GM21717 (cell line): ENCODE results near the gene NLRX1.
A peak's percentile ranks its signal among the peaks of the same experiment; 100 is the strongest.
"Not testable (repeated sequence)": the region's sequence is repeated elsewhere in the genome, so short reads cannot be mapped to it uniquely, and the experiment has no call there.

ENCODE experiments used
- ATAC-seq: cut with Tn5 transposase; IDR thresholded peaks from one replicate; pipeline ENCODE4 v1.9.1; 2021; ENCODE audit warnings: mild to moderate bottlenecking, moderate library complexity; ENCODE audit not compliant: unreplicated experiment

NLRX1 gene, protein sequence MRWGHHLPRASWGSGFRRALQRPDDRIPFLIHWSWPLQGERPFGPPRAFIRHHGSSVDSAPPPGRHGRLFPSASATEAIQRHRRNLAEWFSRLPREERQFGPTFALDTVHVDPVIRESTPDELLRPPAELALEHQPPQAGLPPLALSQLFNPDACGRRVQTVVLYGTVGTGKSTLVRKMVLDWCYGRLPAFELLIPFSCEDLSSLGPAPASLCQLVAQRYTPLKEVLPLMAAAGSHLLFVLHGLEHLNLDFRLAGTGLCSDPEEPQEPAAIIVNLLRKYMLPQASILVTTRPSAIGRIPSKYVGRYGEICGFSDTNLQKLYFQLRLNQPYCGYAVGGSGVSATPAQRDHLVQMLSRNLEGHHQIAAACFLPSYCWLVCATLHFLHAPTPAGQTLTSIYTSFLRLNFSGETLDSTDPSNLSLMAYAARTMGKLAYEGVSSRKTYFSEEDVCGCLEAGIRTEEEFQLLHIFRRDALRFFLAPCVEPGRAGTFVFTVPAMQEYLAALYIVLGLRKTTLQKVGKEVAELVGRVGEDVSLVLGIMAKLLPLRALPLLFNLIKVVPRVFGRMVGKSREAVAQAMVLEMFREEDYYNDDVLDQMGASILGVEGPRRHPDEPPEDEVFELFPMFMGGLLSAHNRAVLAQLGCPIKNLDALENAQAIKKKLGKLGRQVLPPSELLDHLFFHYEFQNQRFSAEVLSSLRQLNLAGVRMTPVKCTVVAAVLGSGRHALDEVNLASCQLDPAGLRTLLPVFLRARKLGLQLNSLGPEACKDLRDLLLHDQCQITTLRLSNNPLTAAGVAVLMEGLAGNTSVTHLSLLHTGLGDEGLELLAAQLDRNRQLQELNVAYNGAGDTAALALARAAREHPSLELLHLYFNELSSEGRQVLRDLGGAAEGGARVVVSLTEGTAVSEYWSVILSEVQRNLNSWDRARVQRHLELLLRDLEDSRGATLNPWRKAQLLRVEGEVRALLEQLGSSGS

DNA sequence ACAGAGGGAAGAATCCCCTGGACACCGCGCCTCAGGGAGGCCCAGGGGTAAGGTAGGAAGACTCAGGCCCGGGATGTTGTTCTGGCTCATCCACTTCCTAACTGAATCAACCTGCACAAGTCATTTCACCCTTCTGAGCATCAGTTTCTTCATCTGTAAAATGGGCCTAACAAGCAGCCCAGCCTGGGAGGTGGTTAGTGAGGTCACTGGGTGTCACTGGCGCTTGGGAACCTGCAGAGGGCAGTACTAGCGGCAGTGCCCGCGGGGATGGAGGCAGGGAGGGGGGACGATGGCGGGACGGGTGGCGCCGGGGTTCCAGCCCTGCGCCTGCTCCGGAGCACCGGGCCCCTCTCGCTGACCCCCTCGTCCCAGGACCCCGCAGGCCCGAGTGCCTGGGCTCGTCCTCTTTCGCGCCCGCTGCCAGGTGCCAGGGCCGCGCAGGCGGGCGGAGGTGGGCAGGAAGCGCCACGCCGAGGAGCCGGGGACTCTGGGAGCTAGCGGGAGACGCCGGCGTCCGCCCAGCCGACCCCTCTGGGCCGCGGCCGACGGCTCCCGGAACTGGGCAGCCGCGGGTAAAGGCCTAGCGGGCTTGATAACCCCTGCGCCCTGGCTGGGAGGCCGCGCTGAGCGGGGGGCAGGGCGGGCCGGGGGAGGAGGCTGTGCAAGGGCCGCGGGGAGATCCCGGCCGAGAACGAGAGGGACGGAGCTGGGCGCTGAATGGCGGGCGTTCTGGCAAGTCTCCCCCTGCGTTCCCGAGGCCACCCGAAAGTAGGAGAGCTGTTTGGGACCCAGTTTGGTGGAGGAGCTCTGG lies at the start of gene NLRX1:
Gene NLRX1 (plus strand): TSS at position 255 of the 811 bp plus-strand sequence. CDS start 2,679 bp downstream, outside the sequence.
- ATAC-seq, result peak; percentile 85

DNA sequence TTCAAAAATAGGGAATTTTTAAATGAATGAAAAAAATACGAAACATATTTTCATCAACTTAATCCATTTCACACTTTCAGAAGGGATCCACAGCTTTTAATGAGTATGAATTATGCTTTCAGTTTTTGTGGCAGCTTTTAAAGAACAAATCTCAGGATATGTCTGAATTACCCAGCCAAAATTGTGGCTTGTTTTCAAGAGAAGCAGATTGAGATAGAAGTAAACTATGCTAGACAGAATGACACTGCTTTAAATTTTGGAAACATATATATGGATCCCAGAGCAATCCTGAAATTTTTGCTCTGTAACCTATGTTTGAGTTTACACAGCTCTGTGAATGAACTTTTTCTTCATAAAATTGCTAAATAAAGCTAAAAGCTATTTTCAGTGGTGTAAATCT lies 49.6 kb upstream of the NLRX1 start:
- no peak for ATAC-seq

DNA sequence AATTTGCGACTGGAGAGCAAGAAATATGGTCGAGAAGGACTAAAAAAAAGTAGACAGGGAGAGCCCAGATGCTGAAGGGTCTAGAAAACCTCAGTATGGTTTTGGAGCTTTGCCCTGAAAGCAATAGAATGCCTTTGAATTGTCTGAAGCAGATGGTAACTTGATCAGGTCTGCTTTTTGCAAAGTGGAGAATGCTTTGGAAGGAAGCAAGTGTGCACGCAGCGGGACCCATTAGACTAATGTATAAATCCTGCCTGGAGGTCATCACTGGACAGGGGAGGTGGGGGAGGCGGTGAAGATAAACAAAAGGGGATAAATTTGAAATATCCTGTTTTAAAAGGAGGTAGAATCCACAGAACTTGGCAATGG lies 47.9 kb upstream of the NLRX1 start:
- no peak for ATAC-seq

DNA sequence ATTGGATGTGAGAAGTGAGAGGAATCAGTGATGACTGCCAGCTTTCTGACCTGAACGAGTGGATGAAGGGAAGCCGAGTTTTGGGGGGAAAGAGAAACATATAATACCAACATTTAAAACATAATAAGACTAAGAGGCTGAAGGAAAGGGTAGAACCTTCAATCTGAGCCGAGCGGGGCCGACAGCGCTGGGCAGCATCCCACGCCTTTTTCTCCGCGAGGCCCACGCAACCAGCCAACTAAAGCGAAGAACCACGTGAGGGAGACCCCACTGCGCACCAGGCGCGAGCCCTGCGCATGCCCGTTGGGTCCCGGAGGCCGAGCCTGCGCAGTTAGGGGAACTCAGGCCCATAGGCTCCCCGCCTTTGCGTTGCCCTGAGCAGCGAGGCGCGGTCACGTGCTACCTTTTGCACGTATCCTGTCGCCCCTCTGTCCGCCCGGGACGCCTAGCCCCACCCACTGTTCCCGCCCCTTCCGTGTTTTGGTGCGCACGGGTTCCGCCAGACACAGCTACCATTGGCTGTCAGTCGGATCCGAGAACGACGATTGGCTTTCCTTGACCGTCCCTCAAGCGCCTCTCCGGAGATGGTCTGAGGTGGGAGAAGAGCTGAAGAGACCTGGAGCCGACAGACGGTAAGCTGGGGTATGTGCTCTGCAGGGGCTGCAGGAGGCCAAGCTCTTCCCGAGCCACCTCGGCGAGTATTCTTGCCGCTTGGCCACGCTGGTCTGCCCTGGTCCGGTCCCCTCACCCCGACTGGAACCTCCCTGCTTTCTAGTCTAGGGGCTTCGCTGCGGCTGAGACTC lies 47.3 kb upstream of the NLRX1 start, which contains the start of gene HINFP:
Gene HINFP (plus strand): TSS at position 573 of the 803 bp plus-strand sequence. CDS start 5,365 bp downstream, outside the sequence.
- ATAC-seq, result peak; percentile 90

DNA sequence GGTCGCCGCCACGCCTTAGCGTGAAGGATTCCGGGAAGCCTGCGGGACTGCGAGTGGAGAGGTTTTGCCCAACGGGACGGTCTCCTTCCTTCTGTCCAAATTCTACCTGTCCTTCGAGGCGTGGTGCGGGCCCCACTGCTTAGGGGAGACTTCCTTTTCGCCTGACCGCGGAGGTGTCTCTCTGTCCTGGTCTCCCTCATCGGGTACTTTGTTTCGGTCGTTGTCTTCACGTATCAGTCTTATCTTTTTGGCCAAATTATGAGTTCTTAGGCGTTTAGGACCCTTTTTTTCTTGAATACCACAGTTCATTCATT lies 46.8 kb upstream of the NLRX1 start:
- no peak for ATAC-seq

DNA sequence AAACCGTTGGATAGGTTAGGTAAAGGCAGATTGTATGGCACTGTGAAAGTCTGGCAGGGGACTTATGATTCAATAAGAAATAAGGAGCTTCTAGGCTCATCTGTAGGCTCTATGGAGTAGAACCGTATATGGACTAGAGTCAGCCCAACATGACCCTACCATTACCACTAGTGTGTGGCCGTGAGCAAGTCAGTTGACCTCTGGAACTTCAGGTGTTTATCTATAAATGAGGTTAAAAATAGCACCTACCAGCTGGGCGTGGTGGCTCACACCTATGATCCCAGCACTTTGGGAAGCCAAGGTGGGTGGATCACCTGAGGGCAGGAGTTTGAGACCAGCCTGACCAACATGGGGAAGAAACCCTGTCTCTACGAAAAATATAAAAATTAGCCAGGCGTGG lies 42.7 kb upstream of the NLRX1 start:
- no peak for ATAC-seq

DNA sequence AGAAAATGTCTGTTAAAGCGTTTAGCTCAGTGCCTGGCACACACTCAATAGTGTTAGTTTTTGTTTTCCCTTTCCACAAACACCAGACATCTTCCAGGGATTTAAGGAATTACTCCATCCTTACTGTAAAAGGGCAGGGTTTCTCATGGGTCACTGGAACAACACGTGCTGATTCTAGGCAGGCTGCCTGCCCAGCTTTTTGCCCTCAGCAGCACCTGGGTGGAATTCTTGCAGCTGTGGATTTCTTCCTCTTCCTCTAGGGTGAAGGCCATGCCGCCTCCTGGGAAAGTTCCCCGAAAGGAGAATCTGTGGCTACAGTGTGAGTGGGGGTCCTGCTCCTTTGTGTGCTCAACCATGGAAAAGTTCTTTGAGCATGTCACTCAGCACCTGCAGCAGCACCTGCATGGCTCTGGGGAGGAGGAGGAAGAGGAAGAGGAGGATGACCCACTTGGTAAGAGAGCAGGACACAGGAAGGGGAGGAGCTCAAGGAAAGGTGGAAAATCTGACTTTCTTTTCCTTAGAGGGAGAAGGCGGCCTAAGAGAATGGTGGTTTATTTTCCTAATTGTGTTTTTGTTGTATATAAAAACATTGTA lies 41.8 kb upstream of the NLRX1 start:
- ATAC-seq, result no peak

DNA sequence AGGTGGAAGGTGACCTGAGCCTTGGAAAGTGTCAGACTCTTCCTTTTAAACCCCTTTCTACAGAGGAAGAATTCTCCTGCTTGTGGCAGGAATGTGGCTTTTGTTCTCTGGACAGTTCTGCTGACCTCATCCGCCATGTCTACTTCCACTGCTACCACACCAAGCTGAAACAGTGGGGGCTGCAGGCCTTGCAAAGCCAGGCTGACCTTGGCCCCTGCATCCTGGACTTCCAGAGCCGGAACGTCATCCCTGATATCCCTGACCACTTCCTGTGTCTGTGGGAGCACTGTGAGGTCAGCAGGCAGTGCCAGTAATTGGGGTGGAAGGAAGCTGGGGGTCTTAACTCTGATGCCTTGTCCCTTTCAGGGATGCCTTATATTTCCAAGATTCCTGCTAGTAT lies 37.9 kb upstream of the NLRX1 start:
- no peak for ATAC-seq

DNA sequence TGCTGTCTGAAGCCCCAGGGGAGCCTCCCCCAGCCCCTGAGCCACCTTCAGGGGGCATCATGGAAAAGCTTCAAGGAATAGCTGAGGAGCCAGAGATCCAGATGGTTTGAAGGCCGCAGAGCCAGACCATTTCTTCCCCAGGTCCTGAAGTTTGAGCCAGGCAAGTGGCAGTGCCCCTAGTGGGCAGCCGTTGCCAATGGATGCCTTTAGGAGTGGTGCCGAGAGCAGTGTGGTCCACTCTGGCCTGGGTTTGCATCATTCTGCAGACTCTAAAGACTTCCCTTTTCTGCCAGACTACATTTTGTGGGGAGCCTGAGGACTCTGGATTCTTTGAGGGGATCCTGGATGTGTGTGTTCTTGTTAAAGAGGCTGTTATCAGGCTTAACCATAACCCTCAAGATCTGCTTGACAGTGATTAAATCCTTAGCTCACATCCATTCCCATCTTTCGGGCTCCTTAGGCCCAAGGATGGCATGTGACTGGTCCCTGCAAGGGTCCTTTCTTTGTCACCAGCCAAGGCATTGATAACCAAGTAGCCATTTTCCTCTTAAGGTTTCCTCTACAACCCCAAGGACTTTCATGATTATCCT lies 34.0 kb upstream of the NLRX1 start:
- no peak for ATAC-seq

DNA sequence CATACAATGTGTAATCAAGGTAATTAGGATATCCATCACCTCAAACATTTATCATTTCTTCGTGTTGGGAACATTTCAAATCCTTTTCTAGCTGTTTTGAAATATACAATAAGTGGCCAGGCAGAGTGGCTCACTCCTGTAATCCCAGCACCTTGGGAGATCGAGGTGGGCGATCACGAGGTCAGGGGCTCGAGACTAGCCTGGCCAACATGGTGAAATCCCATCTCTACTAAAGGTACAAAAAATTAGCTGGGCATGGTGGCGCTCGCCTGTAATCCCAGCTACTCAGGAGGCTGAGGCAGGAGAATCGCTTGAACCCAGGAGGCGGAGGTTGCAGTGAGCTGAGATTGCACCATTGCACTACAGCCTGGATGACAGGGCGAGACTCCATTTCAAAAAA lies 29.2 kb upstream of the NLRX1 start:
- ATAC-seq, result not testable (repeated sequence)

DNA sequence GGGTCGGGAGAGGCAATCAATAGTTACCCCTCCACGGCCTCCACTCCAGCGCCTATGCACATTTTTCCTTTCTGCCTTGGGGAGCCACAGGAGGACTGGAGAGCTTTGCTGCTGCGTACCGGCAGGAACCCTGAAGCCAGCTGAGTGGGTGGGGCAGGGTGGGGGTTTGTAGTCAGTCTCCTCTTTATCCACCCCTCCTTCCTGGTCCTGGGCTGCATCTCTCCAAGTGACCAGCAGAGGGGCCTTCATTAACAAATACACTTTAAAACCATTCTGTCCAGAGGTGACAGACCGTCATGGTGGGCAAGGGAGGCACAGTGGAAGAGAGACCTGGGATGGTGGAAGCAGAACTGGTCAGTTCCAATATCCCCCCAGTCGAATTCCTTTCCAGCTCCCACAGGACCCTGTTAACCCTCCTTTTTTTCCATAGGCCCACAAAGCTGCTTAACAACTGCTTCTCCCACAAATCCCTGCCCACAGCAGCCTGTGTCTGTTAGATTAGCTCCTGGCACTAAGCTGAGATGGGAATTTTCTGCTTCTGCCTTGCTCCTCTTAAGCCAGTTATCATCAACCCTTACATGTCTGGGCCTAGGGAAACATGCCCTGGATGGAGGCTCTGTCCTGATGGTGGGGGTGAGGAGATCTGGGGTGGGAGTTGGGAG lies 23.6 kb upstream of the NLRX1 start:
- ATAC-seq, result peak; percentile 52

DNA sequence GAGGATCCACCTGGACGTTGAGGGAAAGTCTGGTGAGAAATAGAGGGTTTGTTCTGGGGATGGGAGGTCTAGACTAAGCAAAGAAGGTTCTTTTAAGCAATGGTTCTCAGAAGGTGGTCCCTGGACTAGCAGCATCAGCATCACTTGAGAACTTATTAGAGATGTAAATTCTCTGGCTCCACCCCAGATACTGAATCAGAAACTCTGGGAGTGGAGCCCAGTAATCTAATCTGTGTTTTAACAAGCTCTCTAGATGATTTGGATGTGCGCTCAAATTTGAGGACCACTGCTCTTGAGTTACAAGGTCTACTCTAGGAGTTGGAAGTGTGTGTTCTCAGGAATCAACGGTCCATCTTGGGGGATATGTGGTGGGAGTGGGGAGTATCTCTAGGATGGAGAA lies 23.0 kb upstream of the NLRX1 start:
- no peak for ATAC-seq

DNA sequence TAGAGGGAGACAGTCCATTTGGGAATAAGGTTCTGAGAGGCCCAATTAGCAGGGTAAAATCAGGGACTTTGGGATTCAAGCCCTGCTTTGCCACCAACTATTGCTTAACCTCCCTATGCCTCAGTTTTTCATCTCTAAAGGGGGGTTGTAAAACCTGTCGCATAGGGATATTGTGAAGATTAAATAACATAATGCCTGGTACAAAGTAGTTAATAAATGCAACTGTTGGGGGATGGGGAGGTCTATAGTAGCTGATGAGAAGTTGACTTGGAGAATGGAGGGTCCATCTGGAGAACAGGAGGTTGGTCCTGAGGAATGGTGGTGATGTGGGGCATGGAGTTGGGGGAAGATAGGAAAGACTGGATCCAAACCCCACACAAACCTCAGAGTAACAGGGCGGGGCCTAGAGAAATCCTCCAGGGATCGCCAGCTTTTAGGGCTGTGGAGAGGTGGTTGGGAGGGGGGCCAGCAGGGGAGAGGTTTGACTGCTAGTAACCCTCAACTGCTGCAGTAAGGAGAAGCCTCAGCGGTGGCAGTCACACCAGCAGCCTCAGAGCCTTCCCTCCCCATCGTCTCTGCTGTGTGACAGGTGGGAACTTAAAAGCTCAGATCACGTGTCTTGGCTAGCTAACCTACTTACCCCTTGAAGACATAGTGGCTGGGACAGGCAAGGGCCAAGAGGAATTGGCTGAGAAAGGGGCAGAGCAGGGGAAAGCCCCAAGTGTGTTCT lies 20.8 kb upstream of the NLRX1 start:
- no peak for ATAC-seq

DNA sequence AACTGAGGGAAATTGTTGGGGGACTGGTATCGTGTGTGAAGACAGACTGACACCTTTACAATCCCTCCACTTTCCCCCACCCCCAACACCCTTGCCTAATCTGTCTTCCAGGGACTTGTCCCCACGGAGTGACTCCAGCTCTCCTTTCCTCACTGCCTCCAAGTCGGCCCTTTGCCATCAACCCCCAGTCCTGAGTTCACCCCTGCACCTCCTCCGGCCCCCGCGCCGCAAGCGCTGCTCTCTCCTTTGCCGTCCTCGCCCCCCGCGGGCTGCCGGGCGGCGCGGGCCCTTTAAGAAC lies 19.9 kb upstream of the NLRX1 start:
- no peak for ATAC-seq

DNA sequence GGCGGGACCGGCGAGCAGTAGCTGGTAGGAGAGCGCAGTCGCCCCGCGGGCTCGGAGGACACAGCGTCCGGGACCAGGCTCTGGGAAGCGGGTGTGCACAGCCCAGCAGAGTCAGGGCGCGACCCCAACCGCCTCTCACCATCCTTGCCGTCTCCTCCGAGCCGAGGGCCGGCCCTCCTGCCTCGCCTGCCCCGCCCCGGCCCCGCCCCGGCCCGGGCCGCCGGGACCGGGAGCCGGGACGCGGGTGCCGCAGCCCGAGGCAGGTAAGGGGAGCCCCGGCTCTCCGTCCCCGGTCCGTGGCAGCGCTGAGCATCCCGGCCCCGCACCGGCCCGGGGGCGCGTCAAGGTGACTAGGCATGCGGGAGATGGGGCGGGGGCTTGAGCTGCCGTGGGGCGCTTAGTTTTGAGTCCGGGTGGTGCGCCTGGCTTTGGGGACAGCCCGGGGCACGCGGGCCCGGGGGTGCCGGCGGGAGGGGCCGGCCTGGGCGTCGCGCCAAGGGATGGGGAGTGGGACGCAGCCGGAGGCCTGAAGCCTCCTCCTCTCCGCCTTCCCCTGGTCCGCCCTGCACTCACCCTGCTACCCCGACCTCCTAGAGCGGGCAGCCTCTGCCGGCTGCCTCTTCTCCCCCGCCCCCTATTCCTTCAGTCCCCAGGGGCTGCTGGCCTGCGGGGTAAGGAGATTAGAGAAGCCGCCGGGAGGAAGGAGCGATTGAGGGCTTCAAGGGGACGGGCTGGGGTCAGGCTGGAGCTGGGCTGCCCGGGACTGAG lies 19.3 kb upstream of the NLRX1 start, which contains the start of gene ABCG4:
Gene ABCG4 (plus strand): TSS at position 35 of the 768 bp plus-strand sequence. CDS start 914 bp downstream, outside the sequence.
- no peak for ATAC-seq

DNA sequence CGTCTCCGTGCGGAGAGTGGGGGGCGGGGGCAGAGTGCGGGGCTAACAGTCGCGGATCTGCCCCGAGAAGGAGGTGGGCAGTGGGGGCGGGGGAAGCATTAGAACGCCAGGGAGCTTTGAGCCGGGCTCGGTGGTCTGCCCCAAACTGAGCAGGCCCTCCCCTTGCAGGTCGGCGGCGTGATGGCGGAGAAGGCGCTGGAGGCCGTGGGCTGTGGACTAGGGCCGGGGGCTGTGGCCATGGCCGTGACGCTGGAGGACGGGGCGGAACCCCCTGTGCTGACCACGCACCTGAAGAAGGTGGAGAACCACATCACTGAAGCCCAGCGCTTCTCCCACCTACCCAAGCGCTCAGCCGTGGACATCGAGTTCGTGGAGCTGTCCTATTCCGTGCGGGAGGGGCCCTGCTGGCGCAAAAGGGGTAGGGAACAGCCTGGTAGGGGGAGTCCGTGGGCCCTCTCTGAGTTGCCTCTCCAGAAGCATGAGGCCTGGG lies 18.7 kb upstream of the NLRX1 start:
- ATAC-seq, result no peak

DNA sequence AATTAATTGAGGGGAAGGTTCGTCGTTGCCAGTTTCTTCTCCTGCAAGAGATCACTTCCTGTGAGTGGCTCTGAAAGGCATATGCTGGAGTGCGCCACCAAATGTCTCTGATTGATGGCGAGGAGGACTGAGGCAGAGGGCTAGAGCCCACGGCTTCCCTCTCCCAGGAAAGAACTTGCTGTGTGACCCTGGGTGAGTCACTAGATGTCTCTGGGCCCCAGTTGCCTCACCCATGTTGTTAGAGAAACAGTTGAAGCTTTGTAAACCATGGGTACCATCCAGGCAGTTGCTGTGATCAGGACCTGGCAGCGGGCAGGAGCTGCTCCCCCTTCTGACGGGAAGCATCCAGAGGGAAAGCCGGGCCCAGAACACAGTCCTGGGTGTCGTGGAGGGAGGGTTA lies 16.5 kb upstream of the NLRX1 start:
- ATAC-seq, result no peak
